Gastroesophageal sphincter (tissue), 4 donors: ENCODE measurements around the gene OSGIN1. TPM values are rescaled to one million over a fixed set of nuclear protein-coding genes. Genes with fewer than 3 reads are reported as not detected.

ENCODE experiments used
- ATAC-seq: fragments of 150-250 bp; one replicate; pipeline ENCODE4 v1.9.1; 2016; ENCODE audit warnings: mild to moderate bottlenecking, moderate library complexity
- H3K27ac ChIP-seq, 4 donors: fragments of 200-600 bp; sonication (generic) in 3 of 4; 1 replicate in 3 of 4; 2 replicates in 1 of 4; pipeline ENCODE4 v1.5.1; 2016 to 2019
- H3K27me3 ChIP-seq: fragments of 200-600 bp; sonication (generic); one replicate; pipeline ENCODE4 v1.5.1; 2019
- H3K36me3 ChIP-seq, 2 donors: fragments of 200-600 bp; sonication (generic); one replicate each; pipeline ENCODE4 v1.5.1; 2019; ENCODE audit warnings: control low read depth in 1 of 2
- H3K4me1 ChIP-seq, 3 donors: fragments of 200-600 bp; sonication (generic); 1 replicate in 2 of 3; 2 replicates in 1 of 3; pipeline ENCODE4 v1.5.1; 2016 to 2019; ENCODE audit warnings: control low read depth in 2 of 3
- H3K4me3 ChIP-seq, 2 donors: fragments of 200-600 bp; sonication (generic); one replicate each; pipeline ENCODE4 v1.5.1; 2019; ENCODE audit warnings: mild to moderate bottlenecking in 1 of 2, moderate library complexity in 1 of 2
- H3K9me3 ChIP-seq, 3 donors: fragments of 200-600 bp; sonication (generic); one replicate each; pipeline ENCODE4 v1.5.1; 2017 to 2019; ENCODE audit warnings: control low read depth in 2 of 3
- CTCF ChIP-seq, 4 experiments: fragments of 200-600 bp in 2 of 4; fragments of 450-650 bp in 2 of 4; sonication (generic) in 1 of 4; IDR thresholded peaks; one replicate each; pipeline ENCODE4 v1.5.1; 2017 to 2019; ENCODE audit warnings: antibody characterized with exemption in 4 of 4, mild to moderate bottlenecking in 2 of 4, moderate library complexity in 2 of 4
- EP300 ChIP-seq: sonication (generic); formaldehyde crosslinking; IDR thresholded peaks from one replicate; pipeline ENCODE4 v1.6.1; 2017; ENCODE audit warnings: antibody characterized with exemption, mild to moderate bottlenecking
- POLR2A ChIP-seq, 2 donors: fragments of 450-650 bp; IDR thresholded peaks; one replicate each; pipeline ENCODE4 v1.6.1; 2017; ENCODE audit warnings: antibody characterized with exemption in 2 of 2, mild to moderate bottlenecking in 2 of 2, moderate library complexity in 1 of 2
- POLR2AphosphoS5 ChIP-seq: sonication (generic); formaldehyde crosslinking; IDR thresholded peaks from one replicate; pipeline ENCODE4 v1.6.1; 2017; ENCODE audit warnings: antibody characterized with exemption
- WGBS, 2 donors: methylation state at CpG; one replicate each; pipeline ENCODE4 v1.1.5; 2018; ENCODE audit warnings: low coverage in 1 of 2; 5-methylcytosine and 5-hydroxymethylcytosine counted together
- total RNA-seq, 4 donors: library from RNA; depleted of rRNA; stranded (reverse); fragments of >200 nt; gene quantifications; one replicate each; pipeline ENCODE4 v1.1.0, GENCODE V29; 2016

The OSGIN1 gene
- total RNA-seq, 4 donors from 2014 or later: 7.9 to 12.5 (median 9.4) TPM

GRCh38 chr16:84007965-84008364, 54.9 kb downstream of the OSGIN1 start:
- no peak overlapping the region for H3K27ac ChIP-seq
- H3K9me3 ChIP-seq: no peaks in the 10 kb centered on the region
- H3K4me3 ChIP-seq: no peak overlapping the region
- H3K4me1 ChIP-seq: no peaks in the 10 kb centered on the region
- 56 to 73% methylated on average over 6 to 8 of the region's 8 CpGs for WGBS, 2 donors
- no peak for ATAC-seq
- TF ChIP-seq POLR2AphosphoS5: no peak
- H3K36me3 ChIP-seq: no peaks in the 10 kb centered on the region
- H3K27me3 ChIP-seq: peaks cover 13% of the 10 kb centered on the region

GRCh38 chr16:84009282-84009681, 56.2 kb downstream of the OSGIN1 start:
- Histone ChIP-seq H3K27me3 (peaks cover 14% of the 10 kb centered on the region), H3K27ac (no peak overlapping the region), H3K36me3 (no peaks in the 10 kb centered on the region), H3K4me3 (no peak overlapping the region), H3K4me1 (no peaks in the 10 kb centered on the region), H3K9me3 (no peaks in the 10 kb centered on the region)
- TF ChIP-seq POLR2AphosphoS5: no peak
- no peak for TF ChIP-seq CTCF (IDR thresholded peaks at IDR 0.05)
- no peak for TF ChIP-seq POLR2A (IDR thresholded peaks at IDR 0.05)
- no peak for TF ChIP-seq EP300
- ATAC-seq: no peak
- WGBS, 2 donors: 88 to 90% methylated on average over 2 to 6 of the region's 6 CpGs

- no peaks in the 10 kb centered on the region for H3K9me3 ChIP-seq
- WGBS, 2 donors: 4 to 7% methylated on average over 3 to 4 of the region's 14 CpGs
- H3K4me1 ChIP-seq: no peaks in the 10 kb centered on the region
- no peaks in the 10 kb centered on the region for H3K36me3 ChIP-seq
- no peak overlapping the region for H3K4me3 ChIP-seq
- H3K27me3 ChIP-seq: peaks cover 17% of the 10 kb centered on the region
- ATAC-seq: peak; percentile 36
- H3K27ac ChIP-seq: no peak overlapping the region
- TF ChIP-seq POLR2A (IDR thresholded peaks at IDR 0.05) (no peak), CTCF (IDR thresholded peaks at IDR 0.05) (no peak), POLR2AphosphoS5 (no peak), EP300 (no peak)
Measured at GRCh38 chr16:84013787-84014569, 60.9 kb downstream of the OSGIN1 start.

- ATAC-seq: no peak
- Histone ChIP-seq H3K27ac (no peak overlapping the region), H3K9me3 (no peaks in the 10 kb centered on the region), H3K4me1 (no peaks in the 10 kb centered on the region), H3K27me3 (peaks cover 17% of the 10 kb centered on the region), H3K36me3 (no peaks in the 10 kb centered on the region), H3K4me3 (no peak overlapping the region)
- TF ChIP-seq POLR2AphosphoS5 (no peak), POLR2A (IDR thresholded peaks at IDR 0.05) (no peak), EP300 (no peak), CTCF (IDR thresholded peaks at IDR 0.05) (no peak)
- WGBS, 2 donors: 61 to 65% methylated on average over 4 to 9 of the region's 14 CpGs
Measured at GRCh38 chr16:84014570-84015327, 61.7 kb downstream of the OSGIN1 start.

GRCh38 chr16:84015399-84015798, 62.4 kb downstream of the OSGIN1 start:
- Histone ChIP-seq H3K27me3 (peaks cover 13% of the 10 kb centered on the region), H3K4me1 (no peaks in the 10 kb centered on the region), H3K27ac (no peak overlapping the region), H3K4me3 (no peak overlapping the region), H3K9me3 (no peaks in the 10 kb centered on the region), H3K36me3 (no peaks in the 10 kb centered on the region)
- TF ChIP-seq CTCF (IDR thresholded peaks at IDR 0.05): no peak
- no peak for TF ChIP-seq EP300
- TF ChIP-seq POLR2A (IDR thresholded peaks at IDR 0.05): no peak
- TF ChIP-seq POLR2AphosphoS5: no peak
- 75 to 77% methylated on average over 5 to 12 of the region's 12 CpGs for WGBS, 2 donors
- ATAC-seq: no peak

Other genes starting within 250 kb of the OSGIN1 start
- 10 to 100 TPM in 3 of 4 donors, 1 to 10 TPM in 1; 9.8 to 66.0 (median 19.3) TPM for gene HSBP1, start 145.3 kb upstream of the OSGIN1 start, total RNA-seq
- gene MLYCD, start 54.1 kb upstream of the OSGIN1 start, total RNA-seq: 10 to 100 TPM in 3 of 4 donors, 1 to 10 TPM in 1; 9.9 to 17.6 (median 12.2) TPM
- gene NECAB2, start 15.0 kb downstream of the OSGIN1 start, total RNA-seq: 1 to 10 TPM in 1 of 4 donors, not detected in 3; 1.1 TPM
- gene SLC38A8, start 89.6 kb downstream of the OSGIN1 start, total RNA-seq: not detected
- 10 to 100 TPM; 84.0 to 98.6 (median 90.9) TPM for gene MBTPS1, start 163.7 kb downstream of the OSGIN1 start, total RNA-seq
- 10 to 100 TPM; 10.1 to 19.2 (median 13.3) TPM for gene HSDL1, start 191.9 kb downstream of the OSGIN1 start, total RNA-seq
- under 1 TPM in 1 of 4 donors, not detected in 3; 0.27 TPM for gene DNAAF1, start 192.1 kb downstream of the OSGIN1 start, total RNA-seq
- 10 to 100 TPM; 16.1 to 51.4 (median 33.2) TPM for gene TAF1C, start 233.8 kb downstream of the OSGIN1 start, total RNA-seq
- gene ADAD2, start 237.9 kb downstream of the OSGIN1 start, total RNA-seq: under 1 TPM in 3 of 4 donors, not detected in 1; 0.27 to 0.47 (median 0.31) TPM